HG03280 (cell line): Measurements from ENCODE around the gene RETREG1.
"Not testable (repeated sequence)": the region's sequence is repeated elsewhere in the genome, so short reads cannot be mapped to it uniquely, and the experiment has no call there.

Source experiments
- ATAC-seq: cut with Tn5 transposase; IDR thresholded peaks from one replicate; pipeline ENCODE4 v1.9.1; 2021; ENCODE audit warnings: mild to moderate bottlenecking, moderate library complexity; ENCODE audit not compliant: unreplicated experiment

RETREG1 gene

GRCh38 chr5:16461026-16461425 lies 155.8 kb downstream of the RETREG1 start:
- ATAC-seq: no peak

GRCh38 chr5:16459451-16459850 lies 157.3 kb downstream of the RETREG1 start:
- no peak for ATAC-seq

- ATAC-seq: no peak
Observed at GRCh38 chr5:16457853-16458252, 158.9 kb downstream of the RETREG1 start.

GRCh38 chr5:16457451-16457850 lies 159.3 kb downstream of the RETREG1 start:
- ATAC-seq: no peak

- peak; percentile 60 for ATAC-seq
Observed at GRCh38 chr5:16456103-16456832, 160.5 kb downstream of the RETREG1 start.

GRCh38 chr5:16455668-16456067 lies 161.1 kb downstream of the RETREG1 start:
- no peak for ATAC-seq

- ATAC-seq: no peak
Observed at GRCh38 chr5:16454686-16455085, 162.1 kb downstream of the RETREG1 start.

GRCh38 chr5:16453609-16454008 lies 163.2 kb downstream of the RETREG1 start:
- ATAC-seq: no peak

- ATAC-seq: peak; percentile 69
Observed at GRCh38 chr5:16450163-16450562, 166.6 kb downstream of the RETREG1 start.

GRCh38 chr5:16446993-16447392 lies 169.8 kb downstream of the RETREG1 start:
- ATAC-seq: no peak

- ATAC-seq: no peak
Observed at GRCh38 chr5:16437977-16438376, 178.8 kb downstream of the RETREG1 start.

GRCh38 chr5:16436065-16436682 lies 180.6 kb downstream of the RETREG1 start:
- not testable (repeated sequence) for ATAC-seq

- ATAC-seq: no peak
Observed at GRCh38 chr5:16431490-16431889, 185.3 kb downstream of the RETREG1 start.

GRCh38 chr5:16430349-16431089 lies 186.3 kb downstream of the RETREG1 start:
- ATAC-seq: no peak

- no peak for ATAC-seq
Observed at GRCh38 chr5:16428359-16428758, 188.4 kb downstream of the RETREG1 start.

GRCh38 chr5:16427587-16427986 lies 189.2 kb downstream of the RETREG1 start:
- ATAC-seq: no peak
